ENCODE measurements around the gene BAAT. TPM values are rescaled to one million over a fixed set of nuclear protein-coding genes. Genes with fewer than 3 reads are reported as not detected.

BAAT gene
- total and polyA plus RNA-seq, 8 donors = 0.55 TPM; not detected in 7

DNA sequence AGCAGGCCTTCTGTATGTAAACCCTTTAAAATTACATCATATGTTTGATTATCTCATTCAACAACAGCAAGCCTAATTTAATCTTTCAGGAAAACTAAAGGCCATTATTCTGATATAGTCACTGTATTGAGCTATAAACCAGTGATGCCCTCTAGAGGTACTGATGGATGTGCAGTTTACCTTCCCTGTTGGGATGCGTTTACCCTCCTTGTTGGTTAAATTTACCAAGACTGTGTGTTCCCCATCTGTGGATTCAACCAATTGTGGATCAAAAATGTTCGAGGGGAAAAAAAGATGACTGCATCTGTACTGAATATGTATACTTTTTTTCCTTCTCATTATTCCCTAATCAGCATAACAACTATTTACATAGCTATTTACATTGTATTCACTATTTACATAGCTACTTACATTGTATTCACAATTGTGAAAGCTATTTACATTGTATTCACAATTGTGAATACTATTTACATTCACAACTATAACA, 3.7 kb upstream of the BAAT start:
- Histone ChIP-seq H3K27ac (no peak overlapping the region), H3K4me1 (no peaks in the 10 kb centered on the region), H3K4me3 (no peak overlapping the region), H3K27me3 (no peaks in the 10 kb centered on the region), H3K9me3 (peaks cover 0 to 18% (median 9%) of the 10 kb centered on the region in 4 donors), H3K36me3 (peaks cover 9 to 29% (median 24%) of the 10 kb centered on the region in 4 donors)
- TF ChIP-seq, protein P1, sequence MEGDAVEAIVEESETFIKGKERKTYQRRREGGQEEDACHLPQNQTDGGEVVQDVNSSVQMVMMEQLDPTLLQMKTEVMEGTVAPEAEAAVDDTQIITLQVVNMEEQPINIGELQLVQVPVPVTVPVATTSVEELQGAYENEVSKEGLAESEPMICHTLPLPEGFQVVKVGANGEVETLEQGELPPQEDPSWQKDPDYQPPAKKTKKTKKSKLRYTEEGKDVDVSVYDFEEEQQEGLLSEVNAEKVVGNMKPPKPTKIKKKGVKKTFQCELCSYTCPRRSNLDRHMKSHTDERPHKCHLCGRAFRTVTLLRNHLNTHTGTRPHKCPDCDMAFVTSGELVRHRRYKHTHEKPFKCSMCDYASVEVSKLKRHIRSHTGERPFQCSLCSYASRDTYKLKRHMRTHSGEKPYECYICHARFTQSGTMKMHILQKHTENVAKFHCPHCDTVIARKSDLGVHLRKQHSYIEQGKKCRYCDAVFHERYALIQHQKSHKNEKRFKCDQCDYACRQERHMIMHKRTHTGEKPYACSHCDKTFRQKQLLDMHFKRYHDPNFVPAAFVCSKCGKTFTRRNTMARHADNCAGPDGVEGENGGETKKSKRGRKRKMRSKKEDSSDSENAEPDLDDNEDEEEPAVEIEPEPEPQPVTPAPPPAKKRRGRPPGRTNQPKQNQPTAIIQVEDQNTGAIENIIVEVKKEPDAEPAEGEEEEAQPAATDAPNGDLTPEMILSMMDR (IDR thresholded peaks at IDR 0.05) = peak in 1 of 7 experiments; percentile 8
- no peak for TF ChIP-seq EP300 (IDR thresholded peaks at IDR 0.05)
- peak in 1 of 2 donors; percentile 16 for DNase-seq
- intact Hi-C loops (cut with DNase I; ENCODE audit: low total_unique reads) = no loop called here
- WGBS, 5 donors = 57 to 69% (median 64%) methylated on average over 2 of the region's 2 CpGs

DNA sequence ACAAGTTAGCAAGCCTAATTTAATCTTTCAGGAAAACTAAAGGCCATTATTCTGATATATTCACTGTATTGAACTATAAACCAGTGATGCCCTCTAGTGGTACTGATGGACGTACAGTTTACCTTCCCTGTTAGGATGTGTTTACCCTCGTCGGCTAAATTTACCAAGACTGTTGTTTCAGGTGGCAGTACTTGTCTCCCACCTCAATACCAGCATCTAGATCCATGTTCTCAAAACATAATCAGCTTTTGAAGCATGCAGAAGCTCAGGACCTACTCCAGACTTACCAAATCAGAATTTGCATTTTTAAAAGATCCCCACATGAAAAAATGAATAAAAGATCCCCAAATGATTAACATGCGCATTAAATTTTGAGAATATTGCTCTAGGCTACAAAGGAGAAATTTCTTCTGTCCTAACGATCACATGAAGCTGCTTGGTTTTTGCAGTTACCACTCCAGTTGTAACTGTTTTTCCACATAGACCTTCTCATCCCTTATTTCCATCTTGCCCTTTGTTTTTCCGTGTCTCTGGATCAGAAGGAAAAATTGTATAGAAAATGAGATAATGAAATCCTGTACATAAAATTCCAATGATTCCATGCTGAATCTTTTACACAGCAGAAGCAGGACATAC, 3.2 kb upstream of the BAAT start:
- no peaks in the 10 kb centered on the region for H3K4me1 ChIP-seq
- peak in 1 of 2 donors; percentile 67 for DNase-seq
- H3K9me3 ChIP-seq = peaks cover 0 to 15% (median 9%) of the 10 kb centered on the region in 4 donors
- no peaks in the 10 kb centered on the region for H3K27me3 ChIP-seq
- TF ChIP-seq POLR2AphosphoS5 (IDR thresholded peaks at IDR 0.05) = no peak
- TF ChIP-seq, protein P1 (IDR thresholded peaks at IDR 0.05) = peak in 3 of 7 experiments; percentile 40 to 42 (median 41)
- intact Hi-C loops (cut with DNase I; ENCODE audit: low total_unique reads) = no loop called here
- 49 to 53% (median 51%) methylated on average over 6 of the region's 6 CpGs for WGBS, 5 donors
- peaks cover 9 to 29% (median 24%) of the 10 kb centered on the region in 4 donors for H3K36me3 ChIP-seq
- no peak overlapping the region for H3K27ac ChIP-seq
- H3K4me3 ChIP-seq = no peak overlapping the region

DNA sequence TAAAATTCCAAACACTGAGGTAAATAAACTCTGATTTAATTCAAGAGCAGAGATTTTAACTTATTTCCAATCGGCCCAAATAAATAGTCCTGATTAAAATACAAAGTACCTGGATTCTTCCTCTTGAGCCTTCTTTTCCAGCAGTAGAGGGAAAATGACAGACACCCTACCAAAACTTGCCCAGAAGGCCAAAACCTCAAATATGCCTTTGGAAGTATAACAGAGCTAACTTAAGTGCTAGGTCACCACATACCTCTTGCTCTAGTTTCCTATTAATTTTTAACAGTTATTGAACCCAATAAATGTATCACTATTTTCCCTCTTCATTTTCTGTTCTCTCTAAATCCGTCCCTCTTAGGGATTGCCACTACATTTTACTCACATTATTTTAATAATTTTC, 1.4 kb downstream of the BAAT start:
- DNase-seq = no peak

DNA sequence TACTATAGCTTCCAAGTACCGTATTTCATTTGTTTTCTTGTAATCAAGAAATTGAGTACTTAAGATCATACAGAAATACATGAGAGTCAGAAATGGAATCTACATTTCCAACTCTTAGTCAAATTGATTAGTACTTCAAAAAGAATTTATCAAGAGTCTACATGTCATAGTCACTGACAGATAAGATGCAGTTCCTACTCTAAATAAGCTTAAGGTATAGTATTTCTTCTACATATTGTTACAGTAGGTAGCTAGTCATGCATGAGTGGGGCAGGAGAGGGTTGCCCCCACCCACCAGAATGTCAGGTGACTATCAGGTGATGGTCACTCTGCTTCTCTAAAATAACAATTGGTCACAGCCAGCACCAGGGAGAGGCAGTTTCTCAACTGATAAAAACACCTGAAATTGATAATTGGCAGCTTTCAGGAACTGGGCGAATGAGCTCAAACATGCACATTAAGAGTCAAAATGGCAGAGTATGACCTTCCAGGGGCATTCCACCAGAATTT, 2.9 kb downstream of the BAAT start:
- WGBS, 5 donors = 55 to 75% (median 58%) methylated on average over 2 of the region's 2 CpGs
- H3K4me3 ChIP-seq = no peak overlapping the region

More for the DNA sequence above, 1.4 kb downstream of the BAAT start:
- Histone ChIP-seq H3K27ac (no peak overlapping the region), H3K36me3 (peaks cover 0 to 3% (median under 1%) of the 10 kb centered on the region in 4 donors), H3K4me1 (no peaks in the 10 kb centered on the region), H3K9me3 (peaks cover 0 to 13% (median 9%) of the 10 kb centered on the region in 4 donors), H3K4me3 (no peak overlapping the region), H3K27me3 (no peaks in the 10 kb centered on the region)
- WGBS, 5 donors = 72 to 86% (median 80%) methylated on average over 2 of the region's 2 CpGs
- intact Hi-C loops (cut with DNase I; ENCODE audit: low total_unique reads) = no loop called here
- no peak for TF ChIP-seq EP300 (IDR thresholded peaks at IDR 0.05)
- no peak for TF ChIP-seq POLR2AphosphoS5 (IDR thresholded peaks at IDR 0.05)
- TF ChIP-seq, protein P1 (IDR thresholded peaks at IDR 0.05) = no peak

More for the DNA sequence above, 2.9 kb downstream of the BAAT start:
- intact Hi-C loops (cut with DNase I; ENCODE audit: low total_unique reads) = no loop called here
- Histone ChIP-seq H3K27me3 (no peaks in the 10 kb centered on the region), H3K36me3 (no peaks in the 10 kb centered on the region), H3K27ac (no peak overlapping the region), H3K4me1 (no peaks in the 10 kb centered on the region), H3K9me3 (peaks cover 0 to 13% (median 9%) of the 10 kb centered on the region in 4 donors)
- DNase-seq = no peak
- TF ChIP-seq, protein P1 (IDR thresholded peaks at IDR 0.05) = no peak
- no peak for TF ChIP-seq POLR2A (IDR thresholded peaks at IDR 0.05)
